GM19240 (cell line): Measurements from ENCODE around the gene PHLDA1.

Experiments
- DNase-seq: peaks from one replicate; pipeline ENCODE4 v3.0.0; 2011; ENCODE audit warnings: low spot score; ENCODE audit not compliant: insufficient read length

The PHLDA1 gene

GRCh38 chr12:76031414-76032042 lies at the start of gene PHLDA1:
Gene PHLDA1, minus strand, starts transcription at chr12:76031776.
- peak; percentile 64 for DNase-seq

- DNase-seq: no peak
Observed at GRCh38 chr12:76080729-76081415, 49.3 kb upstream of the PHLDA1 start.

- DNase-seq: no peak
Observed at GRCh38 chr12:76080017-76080728, 48.6 kb upstream of the PHLDA1 start.

GRCh38 chr12:76078748-76079147 lies 47.2 kb upstream of the PHLDA1 start:
- DNase-seq: no peak

- no peak for DNase-seq
Observed at GRCh38 chr12:76075448-76075847, 43.9 kb upstream of the PHLDA1 start.

- DNase-seq: no peak
Observed at GRCh38 chr12:76074701-76075336, 43.2 kb upstream of the PHLDA1 start.

- no peak for DNase-seq
Observed at GRCh38 chr12:76073561-76073960, 42.0 kb upstream of the PHLDA1 start.

GRCh38 chr12:76072568-76072967 lies 41.0 kb upstream of the PHLDA1 start:
- DNase-seq: no peak

- no peak for DNase-seq
Observed at GRCh38 chr12:76069339-76069738, 37.8 kb upstream of the PHLDA1 start.

GRCh38 chr12:76065917-76066316 lies 34.3 kb upstream of the PHLDA1 start:
- DNase-seq: no peak

- no peak for DNase-seq
Observed at GRCh38 chr12:76064904-76065303, 33.3 kb upstream of the PHLDA1 start.

GRCh38 chr12:76060111-76060510 lies 28.5 kb upstream of the PHLDA1 start:
- no peak for DNase-seq

- DNase-seq: no peak
Observed at GRCh38 chr12:76057326-76057725, 25.8 kb upstream of the PHLDA1 start.

- no peak for DNase-seq
Observed at GRCh38 chr12:76055393-76055792, 23.8 kb upstream of the PHLDA1 start.

- no peak for DNase-seq
Observed at GRCh38 chr12:76049575-76050251, 18.1 kb upstream of the PHLDA1 start.

GRCh38 chr12:76047742-76048141 lies 16.2 kb upstream of the PHLDA1 start:
- DNase-seq: no peak

- DNase-seq: no peak
Observed at GRCh38 chr12:76047060-76047459, 15.5 kb upstream of the PHLDA1 start.

GRCh38 chr12:76043377-76043776 lies 11.8 kb upstream of the PHLDA1 start:
- no peak for DNase-seq

GRCh38 chr12:76042147-76042546 lies 10.6 kb upstream of the PHLDA1 start:
- DNase-seq: no peak

GRCh38 chr12:76041406-76041805 lies 9.8 kb upstream of the PHLDA1 start:
- DNase-seq: no peak

GRCh38 chr12:76040461-76040860 lies 8.9 kb upstream of the PHLDA1 start:
- DNase-seq: no peak

GRCh38 chr12:76038176-76038575 lies 6.6 kb upstream of the PHLDA1 start:
- DNase-seq: no peak
